ENCODE results near the gene RESP18.

Gene RESP18

DNA sequence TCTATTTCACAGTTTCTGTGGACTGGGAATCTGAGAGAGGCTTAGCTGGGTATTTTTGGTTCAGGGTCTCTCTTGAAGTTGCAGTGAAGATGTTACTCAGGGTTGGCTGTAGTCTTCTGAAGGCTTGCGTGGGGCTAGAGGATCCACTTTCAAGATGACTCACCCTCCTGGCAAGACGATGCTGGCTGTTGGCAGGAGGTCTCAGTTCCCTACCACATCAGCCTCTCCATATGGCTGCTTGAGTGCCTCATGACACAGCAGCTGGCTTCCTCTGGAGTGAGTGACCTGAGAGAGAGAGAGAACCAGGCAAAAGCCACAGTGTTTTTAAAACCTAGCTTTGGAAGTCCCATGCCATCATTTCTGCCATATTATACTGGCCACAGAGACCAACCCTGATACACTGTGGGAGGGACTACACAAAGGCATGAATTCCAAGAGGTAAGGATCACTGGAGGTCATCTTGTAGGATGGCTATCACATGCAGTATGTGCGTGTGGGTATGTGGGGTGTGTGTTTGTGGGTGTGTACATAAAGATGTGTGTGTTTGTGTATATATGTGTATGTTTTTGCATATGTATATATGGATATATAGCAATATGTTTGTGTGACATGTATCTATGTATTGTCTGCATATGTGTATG, 30.1 kb upstream of the RESP18 start:
- DNase-seq (ENCODE audit: low spot score), result peak; percentile 41
- TF ChIP-seq, protein P1, sequence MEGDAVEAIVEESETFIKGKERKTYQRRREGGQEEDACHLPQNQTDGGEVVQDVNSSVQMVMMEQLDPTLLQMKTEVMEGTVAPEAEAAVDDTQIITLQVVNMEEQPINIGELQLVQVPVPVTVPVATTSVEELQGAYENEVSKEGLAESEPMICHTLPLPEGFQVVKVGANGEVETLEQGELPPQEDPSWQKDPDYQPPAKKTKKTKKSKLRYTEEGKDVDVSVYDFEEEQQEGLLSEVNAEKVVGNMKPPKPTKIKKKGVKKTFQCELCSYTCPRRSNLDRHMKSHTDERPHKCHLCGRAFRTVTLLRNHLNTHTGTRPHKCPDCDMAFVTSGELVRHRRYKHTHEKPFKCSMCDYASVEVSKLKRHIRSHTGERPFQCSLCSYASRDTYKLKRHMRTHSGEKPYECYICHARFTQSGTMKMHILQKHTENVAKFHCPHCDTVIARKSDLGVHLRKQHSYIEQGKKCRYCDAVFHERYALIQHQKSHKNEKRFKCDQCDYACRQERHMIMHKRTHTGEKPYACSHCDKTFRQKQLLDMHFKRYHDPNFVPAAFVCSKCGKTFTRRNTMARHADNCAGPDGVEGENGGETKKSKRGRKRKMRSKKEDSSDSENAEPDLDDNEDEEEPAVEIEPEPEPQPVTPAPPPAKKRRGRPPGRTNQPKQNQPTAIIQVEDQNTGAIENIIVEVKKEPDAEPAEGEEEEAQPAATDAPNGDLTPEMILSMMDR (IDR thresholded peaks at IDR 0.05; ENCODE audit: extremely low read depth, insufficient read depth, missing control alignments), result no peak
- in situ Hi-C loops (cut with MboI; ENCODE audit: low pct_unique_long_range_greater_than_20kb, low sequenced_read_pairs, unreplicated experiment), result no loop called here

DNA sequence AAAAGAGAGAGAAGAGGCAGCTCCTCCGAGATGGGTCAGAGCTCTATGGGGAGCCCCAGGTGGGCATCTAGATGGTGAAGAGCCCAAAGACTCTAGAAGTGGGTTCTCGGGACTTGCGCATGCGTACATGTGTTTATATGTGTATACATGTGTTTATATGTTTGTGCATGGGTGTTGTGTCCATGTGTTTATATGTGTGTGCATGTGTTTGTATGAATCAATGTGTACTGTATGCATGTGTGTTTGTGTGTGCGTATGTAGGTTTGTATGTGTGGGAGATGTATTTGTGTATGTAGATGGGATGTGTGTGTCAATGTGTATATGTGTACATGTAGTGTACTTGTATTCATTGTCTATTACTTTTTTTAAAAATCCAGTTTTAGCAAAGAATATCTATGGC, 29.5 kb upstream of the RESP18 start:
- in situ Hi-C loops (cut with MboI; ENCODE audit: low pct_unique_long_range_greater_than_20kb, low sequenced_read_pairs, unreplicated experiment), result no loop called here
- DNase-seq (ENCODE audit: low spot score), result no peak
- TF ChIP-seq, protein P1 (IDR thresholded peaks at IDR 0.05; ENCODE audit: extremely low read depth, insufficient read depth, missing control alignments), result no peak

DNA sequence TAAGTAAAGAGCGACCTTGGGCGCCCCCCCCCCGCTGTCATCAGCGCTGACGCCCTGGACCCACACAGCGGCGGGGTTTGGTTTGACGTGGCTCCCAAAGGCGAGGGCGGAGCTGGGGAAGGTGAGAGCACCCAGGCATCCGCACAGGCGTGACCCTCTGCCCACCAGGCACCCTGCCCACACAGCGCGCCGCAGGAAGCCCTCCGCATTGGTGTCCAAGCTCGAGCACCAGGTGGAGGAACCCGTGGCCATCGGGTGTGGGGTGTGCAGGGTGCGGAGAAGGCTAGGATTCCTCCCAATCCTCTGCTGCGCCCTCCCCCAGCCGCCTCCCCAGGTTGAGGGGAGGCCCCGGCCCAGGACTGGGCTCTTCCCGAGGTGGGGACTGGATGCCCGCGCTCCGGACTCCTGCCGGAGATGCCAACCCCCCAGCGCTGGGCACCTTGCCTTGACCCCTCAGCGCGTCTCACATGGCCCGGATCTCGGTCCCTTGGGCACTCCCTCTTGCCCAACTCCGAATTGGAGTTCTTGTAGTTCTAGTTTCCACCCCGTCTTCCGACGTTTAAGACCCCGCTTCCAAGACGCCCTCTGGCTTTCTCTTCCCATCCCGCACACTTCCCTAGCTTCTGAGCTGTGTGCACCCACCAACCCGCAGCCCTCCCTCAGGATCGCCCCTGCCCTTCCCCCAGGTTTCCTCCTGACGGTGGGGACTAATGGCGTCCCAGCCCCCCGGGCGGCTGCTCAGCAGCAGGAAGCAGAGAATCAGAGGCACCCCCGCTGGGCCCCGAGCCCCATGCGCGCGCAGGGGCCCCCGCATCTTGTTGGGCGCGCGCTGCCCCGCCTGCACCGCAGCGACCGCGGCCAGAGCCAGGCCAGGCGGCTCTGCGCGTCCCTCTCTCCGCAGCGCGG, 25.9 kb upstream of the RESP18 start:
- in situ Hi-C loops (cut with MboI; ENCODE audit: low pct_unique_long_range_greater_than_20kb, low sequenced_read_pairs, unreplicated experiment), result no loop called here
- peak; percentile 43 for DNase-seq (ENCODE audit: low spot score)
- TF ChIP-seq, protein P1 (IDR thresholded peaks at IDR 0.05; ENCODE audit: extremely low read depth, insufficient read depth, missing control alignments), result no peak

GRCh38 chr2:219356834-219357233, 24.3 kb upstream of the RESP18 start:
- TF ChIP-seq, protein P1 (IDR thresholded peaks at IDR 0.05; ENCODE audit: extremely low read depth, insufficient read depth, missing control alignments), result no peak
- DNase-seq (ENCODE audit: low spot score), result no peak
- in situ Hi-C loops (cut with MboI; ENCODE audit: low pct_unique_long_range_greater_than_20kb, low sequenced_read_pairs, unreplicated experiment), result no loop called here

DNA sequence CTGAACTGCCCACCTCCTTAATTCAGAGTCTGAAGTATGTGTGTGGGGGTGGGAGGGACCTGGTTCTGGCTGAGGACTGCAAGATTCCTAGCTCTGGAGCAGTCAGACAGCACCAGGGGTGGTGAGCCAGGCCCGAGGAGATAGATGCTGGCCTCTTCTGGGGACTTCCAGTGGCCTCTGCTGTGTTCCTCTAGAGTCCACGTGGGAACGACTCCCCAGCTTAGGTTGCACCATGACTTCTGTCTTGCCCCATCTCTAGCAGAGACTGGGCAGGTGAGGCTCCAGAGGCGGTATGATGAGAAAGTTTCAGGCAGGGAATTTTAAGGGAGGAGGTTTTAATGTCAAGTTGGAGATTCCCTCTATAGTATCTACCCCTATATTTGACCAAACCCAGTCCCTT, 22.0 kb upstream of the RESP18 start:
- no peak for DNase-seq (ENCODE audit: low spot score)
- in situ Hi-C loops (cut with MboI; ENCODE audit: low pct_unique_long_range_greater_than_20kb, low sequenced_read_pairs, unreplicated experiment), result no loop called here
- TF ChIP-seq, protein P1 (IDR thresholded peaks at IDR 0.05; ENCODE audit: extremely low read depth, insufficient read depth, missing control alignments), result no peak

- in situ Hi-C loops (cut with MboI; ENCODE audit: low pct_unique_long_range_greater_than_20kb, low sequenced_read_pairs, unreplicated experiment), result no loop called here
- TF ChIP-seq, protein P1 (IDR thresholded peaks at IDR 0.05; ENCODE audit: extremely low read depth, insufficient read depth, missing control alignments), result no peak
- DNase-seq (ENCODE audit: low spot score), result no peak
Measured at GRCh38 chr2:219353129-219353528, 20.6 kb upstream of the RESP18 start.
